Measurements from ENCODE around the gene STYX.
"Not testable (repeated sequence)": the region's sequence is repeated elsewhere in the genome, so short reads cannot be mapped to it uniquely, and the experiment has no call there.

The STYX gene

DNA sequence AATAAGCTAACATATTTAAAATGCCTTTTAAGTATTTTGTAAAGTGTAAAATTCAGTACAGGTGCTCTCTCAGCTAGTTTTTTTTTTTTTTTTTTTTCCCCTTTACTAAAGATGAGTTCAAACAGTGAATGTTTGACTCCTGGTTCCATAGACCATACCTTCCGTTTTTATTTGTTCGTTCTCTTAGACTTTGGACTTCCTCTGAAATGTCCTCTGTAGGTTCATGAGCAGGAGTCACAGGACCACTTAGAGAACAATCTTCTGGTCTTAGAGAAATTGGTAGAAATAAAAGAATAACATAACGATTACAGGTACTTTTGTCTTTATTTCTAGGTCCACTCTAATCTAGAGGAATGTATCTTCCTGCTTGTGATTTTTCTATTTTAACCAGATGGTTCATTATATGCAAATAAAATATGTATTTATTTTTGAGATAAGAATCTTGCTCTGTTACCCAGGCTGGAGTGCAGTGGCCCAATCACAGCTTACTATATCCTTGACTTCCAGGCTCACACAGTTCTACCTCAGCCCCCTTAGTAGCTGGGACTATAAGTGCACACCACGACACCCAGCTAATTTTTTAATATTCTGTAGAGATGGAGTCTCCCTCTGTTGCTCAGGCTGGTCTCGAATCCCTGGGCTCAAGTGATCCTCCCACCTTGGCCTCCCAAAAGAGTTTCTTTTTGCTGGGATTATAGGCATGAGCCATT, 25.8 kb downstream of the STYX start:
- ATAC-seq = no peak

DNA sequence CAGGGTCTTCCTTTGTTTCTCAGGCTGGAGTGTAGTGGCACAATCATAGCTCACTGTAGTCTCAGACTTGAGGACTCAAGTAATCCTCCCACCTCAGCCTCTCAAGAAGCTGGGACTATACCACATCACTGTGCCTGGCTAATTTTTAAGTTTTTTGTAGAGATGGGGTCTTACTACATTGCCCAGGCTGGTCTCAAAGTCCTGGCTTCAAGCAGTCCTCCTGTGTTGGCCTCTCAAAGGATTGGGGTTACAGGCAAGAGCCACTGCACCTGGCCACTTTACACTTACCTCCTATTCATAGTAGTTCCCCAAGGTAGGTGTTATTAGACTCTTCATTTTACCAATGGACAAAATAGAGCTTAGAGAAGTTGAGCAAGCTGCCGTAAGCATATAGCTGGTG, 29.2 kb downstream of the STYX start:
- Mint-ChIP-seq H3K4me3 (no peak overlapping the region), H3K27ac (no peak overlapping the region), H3K4me1 (peaks cover 13% of the 10 kb centered on the region), H3K9me3 (no peaks in the 10 kb centered on the region), H3K27me3 (no peaks in the 10 kb centered on the region)
- ATAC-seq (no peak), DNase-seq (no peak)

More for the DNA sequence above, 25.8 kb downstream of the STYX start:
- no peaks in the 10 kb centered on the region for H3K4me1 Mint-ChIP-seq
- H3K27me3 Mint-ChIP-seq = no peaks in the 10 kb centered on the region
- H3K4me3 Mint-ChIP-seq = no peak overlapping the region
- H3K9me3 Mint-ChIP-seq = no peaks in the 10 kb centered on the region
- no peak for DNase-seq
- no peak overlapping the region for H3K27ac Mint-ChIP-seq

DNA sequence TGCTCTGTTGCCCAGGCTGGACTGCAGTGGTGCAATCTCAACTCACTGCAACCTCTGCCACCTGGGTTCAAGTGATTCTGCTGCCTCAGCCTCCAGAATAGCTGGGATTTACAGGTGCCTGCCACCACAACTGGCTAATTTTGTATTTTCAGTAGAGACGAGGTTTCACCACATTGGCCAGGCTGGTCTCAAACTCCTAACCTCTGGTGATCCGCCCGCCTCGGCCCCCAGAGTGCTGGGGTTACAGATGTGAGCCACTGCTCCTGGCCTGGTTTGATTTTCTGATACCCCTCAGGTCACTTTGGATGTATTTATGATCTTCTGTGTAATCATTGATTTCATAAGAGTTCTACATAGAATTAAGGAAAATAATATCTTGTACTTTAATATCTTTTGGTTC, 33.0 kb downstream of the STYX start:
- not testable (repeated sequence) for H3K27me3 Mint-ChIP-seq, H3K4me3 Mint-ChIP-seq, ATAC-seq, H3K27ac Mint-ChIP-seq, DNase-seq, H3K9me3 Mint-ChIP-seq
- peaks cover 23% of the 10 kb centered on the region for H3K4me1 Mint-ChIP-seq

DNA sequence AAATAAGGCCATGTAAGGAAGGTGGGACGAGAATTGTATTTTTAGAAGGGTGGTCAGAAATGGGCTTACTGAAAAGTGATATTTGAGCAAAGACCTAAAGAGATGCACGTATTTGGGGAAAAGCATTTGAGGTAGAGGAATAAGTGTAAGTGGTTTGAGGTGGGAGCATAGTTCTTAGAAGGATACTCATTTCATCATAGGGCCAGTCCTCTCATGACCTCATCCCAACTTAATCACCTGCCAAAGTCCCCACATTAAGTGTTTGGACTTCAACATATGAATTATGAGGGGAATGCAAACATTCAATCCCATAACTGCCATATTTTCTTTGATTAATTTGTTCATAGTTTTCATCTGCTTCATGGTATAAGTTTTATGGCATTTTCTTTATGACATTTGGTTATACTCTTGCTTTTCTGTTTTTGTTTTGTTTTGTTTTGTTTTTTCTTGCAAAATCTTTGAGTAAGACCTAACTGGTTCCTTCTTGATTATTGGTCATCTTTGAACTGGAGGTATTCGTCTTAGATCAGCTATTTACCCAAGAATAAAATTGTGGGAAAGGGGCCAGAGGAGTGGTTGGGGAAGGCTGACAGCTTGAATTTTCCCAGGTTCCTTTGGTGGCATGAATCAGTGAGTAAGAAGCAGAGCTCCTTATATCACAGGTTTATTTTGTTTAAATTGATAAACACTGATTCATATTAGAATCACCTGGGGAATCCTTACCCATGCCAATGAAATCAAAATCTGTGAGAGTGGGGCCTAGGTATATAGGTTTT, 37.3 kb downstream of the STYX start:
- DNase-seq = no peak
- H3K4me3 Mint-ChIP-seq = no peak overlapping the region
- H3K9me3 Mint-ChIP-seq = no peaks in the 10 kb centered on the region
- peaks cover 33% of the 10 kb centered on the region for H3K4me1 Mint-ChIP-seq
- no peaks in the 10 kb centered on the region for H3K27me3 Mint-ChIP-seq
- ATAC-seq = no peak
- no peak overlapping the region for H3K27ac Mint-ChIP-seq

DNA sequence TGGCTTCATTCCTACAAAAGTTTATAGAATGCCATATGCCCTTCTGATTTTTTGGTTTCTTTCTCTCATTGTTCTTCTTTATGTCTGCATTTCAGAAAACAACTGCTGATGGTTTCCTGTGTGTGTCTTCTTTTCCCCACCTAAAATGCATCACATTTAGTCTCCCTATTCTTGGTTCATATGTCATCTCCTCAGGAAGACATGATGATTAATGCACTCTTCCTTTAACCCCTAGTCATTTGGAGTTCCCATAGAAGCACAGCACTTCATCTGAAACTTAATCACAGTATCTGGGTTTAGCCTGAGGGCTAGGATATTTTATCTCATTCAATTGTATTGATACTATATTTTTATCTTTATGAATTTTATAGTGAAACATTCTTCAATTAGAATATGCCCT, 39.9 kb downstream of the STYX start:
- peak overlapping the region in 1 of 2 donors; percentile 70 for H3K27ac Mint-ChIP-seq

DNA sequence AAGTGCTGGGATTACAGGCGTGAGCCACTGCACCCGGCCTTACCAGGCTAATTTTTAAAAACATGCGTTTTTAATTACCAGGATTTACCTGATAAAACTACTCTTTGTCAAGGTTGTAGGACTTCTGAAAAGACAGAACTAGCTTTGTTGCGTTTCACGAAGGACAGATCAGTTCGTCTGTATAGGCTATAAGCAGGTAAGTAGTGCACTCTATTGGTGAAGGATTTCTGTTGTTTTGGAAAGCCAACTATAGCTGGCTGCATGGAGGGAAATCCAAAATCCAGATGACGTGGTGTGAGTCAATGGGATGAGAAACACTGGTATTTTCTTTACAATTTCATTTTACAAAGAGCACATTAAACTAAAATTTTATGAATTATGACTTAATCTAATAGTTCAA, 46.9 kb downstream of the STYX start:
- Mint-ChIP-seq H3K9me3 (no peaks in the 10 kb centered on the region), H3K27me3 (no peaks in the 10 kb centered on the region), H3K4me3 (no peak overlapping the region), H3K27ac (peak overlapping the region in 1 of 2 donors; percentile 54), H3K4me1 (no peaks in the 10 kb centered on the region)
- ATAC-seq (no peak), DNase-seq (no peak)

More for the DNA sequence above, 39.9 kb downstream of the STYX start:
- DNase-seq (no peak), ATAC-seq (no peak)
- Mint-ChIP-seq H3K9me3 (no peaks in the 10 kb centered on the region), H3K27me3 (no peaks in the 10 kb centered on the region), H3K4me3 (no peak overlapping the region), H3K4me1 (peaks cover 20% of the 10 kb centered on the region)

DNA sequence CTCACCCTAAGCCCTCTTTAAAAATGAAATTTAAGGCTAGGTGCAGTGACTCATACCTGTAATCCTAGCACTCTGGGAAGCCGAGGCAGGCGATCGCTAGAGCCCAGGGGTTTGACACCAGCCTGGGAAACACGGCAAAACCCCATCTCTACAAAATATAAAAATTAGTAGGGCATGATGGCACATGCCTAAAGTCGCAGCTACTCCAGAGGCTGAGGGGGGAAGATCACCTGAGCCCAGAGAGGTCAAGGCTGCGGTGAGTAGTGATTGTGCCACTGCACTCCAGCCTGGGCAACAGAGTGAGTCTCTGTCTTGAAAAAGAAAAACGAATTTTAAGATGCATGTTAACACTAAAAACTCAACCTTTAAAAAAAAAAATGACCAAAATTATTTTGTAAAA, 48.7 kb downstream of the STYX start:
- DNase-seq = no peak
- Mint-ChIP-seq H3K27me3 (no peaks in the 10 kb centered on the region), H3K4me3 (no peak overlapping the region), H3K4me1 (no peaks in the 10 kb centered on the region), H3K9me3 (no peaks in the 10 kb centered on the region), H3K27ac (no peak overlapping the region)
- no peak for ATAC-seq

DNA sequence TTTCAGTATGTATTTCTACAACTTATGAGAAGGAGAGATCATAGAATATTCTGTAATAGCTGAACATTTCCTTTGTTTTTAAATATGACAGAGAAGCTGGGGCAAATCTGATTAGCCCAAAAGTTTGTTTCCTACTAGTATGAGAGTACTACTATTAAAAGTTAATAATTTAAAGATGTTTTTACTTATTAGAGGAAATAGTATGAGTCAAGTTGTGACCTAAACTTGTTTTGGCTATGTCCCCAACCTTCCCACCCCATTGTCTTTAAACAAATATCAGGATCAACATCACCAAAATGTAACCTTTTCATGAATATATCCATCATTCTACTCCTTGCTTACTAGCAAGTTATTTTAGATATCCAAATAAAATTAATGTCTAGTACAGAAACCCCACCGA, 50.9 kb downstream of the STYX start:
- ATAC-seq = no peak
- H3K27me3 Mint-ChIP-seq = no peaks in the 10 kb centered on the region

DNA sequence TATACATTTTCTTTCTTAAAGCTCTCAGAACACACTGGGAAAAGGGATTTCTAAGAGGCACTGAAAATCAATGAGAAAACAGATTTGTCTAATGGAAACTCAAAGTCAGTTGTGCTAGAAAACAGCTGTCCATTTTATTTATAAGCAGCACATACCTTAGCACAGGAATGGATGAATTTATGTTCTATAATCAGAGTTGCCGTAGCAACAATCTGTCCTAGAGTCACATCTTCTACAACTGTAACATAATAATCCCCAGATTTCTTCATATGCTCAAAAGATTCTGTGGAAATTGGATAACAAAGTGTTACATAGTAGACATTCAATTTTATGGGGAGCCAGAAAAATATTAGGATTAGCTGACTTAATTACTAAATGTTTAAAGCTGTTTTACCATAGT, 51.7 kb downstream of the STYX start:
- no peak overlapping the region for H3K4me3 Mint-ChIP-seq
- H3K27ac Mint-ChIP-seq = no peak overlapping the region
- DNase-seq (no peak), ATAC-seq (no peak)
- no peaks in the 10 kb centered on the region for H3K4me1 Mint-ChIP-seq
- no peaks in the 10 kb centered on the region for H3K9me3 Mint-ChIP-seq
- no peaks in the 10 kb centered on the region for H3K27me3 Mint-ChIP-seq

More for the DNA sequence above, 50.9 kb downstream of the STYX start:
- Mint-ChIP-seq H3K27ac (no peak overlapping the region), H3K4me1 (no peaks in the 10 kb centered on the region), H3K4me3 (no peak overlapping the region), H3K9me3 (no peaks in the 10 kb centered on the region)
- DNase-seq = no peak

DNA sequence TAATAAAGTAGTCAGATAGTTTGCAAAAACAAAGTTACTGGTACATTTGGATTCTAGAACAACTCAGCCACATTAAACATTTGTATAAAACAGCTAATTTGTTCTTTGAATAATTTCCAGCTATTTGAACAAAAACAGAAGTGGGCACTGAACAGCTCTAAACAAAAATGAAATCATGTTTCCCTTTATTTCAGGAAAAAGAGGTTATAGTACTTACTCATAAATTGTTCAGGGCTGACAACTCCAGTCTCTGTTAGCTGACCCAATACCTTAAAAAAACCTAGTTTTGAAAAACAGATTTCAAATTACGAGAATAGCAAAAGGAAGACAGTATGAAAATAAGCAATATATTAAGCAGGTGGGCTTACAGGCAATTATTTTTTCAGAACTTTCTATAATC, 53.2 kb downstream of the STYX start:
- Mint-ChIP-seq H3K4me3 (no peak overlapping the region), H3K9me3 (no peaks in the 10 kb centered on the region)

DNA sequence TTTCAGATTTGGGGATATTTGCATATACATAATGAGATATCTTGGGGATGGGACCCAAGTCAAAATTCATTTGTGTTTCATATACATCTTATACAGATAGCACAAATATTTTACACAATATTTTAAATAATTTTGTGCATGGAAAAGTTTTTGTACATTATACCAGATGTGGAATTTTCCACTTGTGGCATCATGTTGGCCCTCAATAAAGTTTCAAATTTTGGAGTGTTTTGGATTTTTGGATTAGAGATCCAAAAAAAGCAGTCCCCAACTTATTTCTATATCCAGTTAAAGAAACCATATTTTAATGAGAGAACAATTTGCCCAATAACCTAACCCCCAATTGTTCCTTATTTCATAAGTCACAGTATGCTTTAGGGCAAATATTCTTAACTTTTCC, 56.9 kb downstream of the STYX start:
- DNase-seq = no peak
- Mint-ChIP-seq H3K27me3 (no peaks in the 10 kb centered on the region), H3K9me3 (no peaks in the 10 kb centered on the region), H3K27ac (no peak overlapping the region), H3K4me3 (no peak overlapping the region), H3K4me1 (peaks cover 35% of the 10 kb centered on the region)
- no peak for ATAC-seq

More for the DNA sequence above, 53.2 kb downstream of the STYX start:
- Mint-ChIP-seq H3K27ac (no peak overlapping the region), H3K4me1 (peaks cover 4% of the 10 kb centered on the region), H3K27me3 (no peaks in the 10 kb centered on the region)
- ATAC-seq = no peak
- DNase-seq = no peak

DNA sequence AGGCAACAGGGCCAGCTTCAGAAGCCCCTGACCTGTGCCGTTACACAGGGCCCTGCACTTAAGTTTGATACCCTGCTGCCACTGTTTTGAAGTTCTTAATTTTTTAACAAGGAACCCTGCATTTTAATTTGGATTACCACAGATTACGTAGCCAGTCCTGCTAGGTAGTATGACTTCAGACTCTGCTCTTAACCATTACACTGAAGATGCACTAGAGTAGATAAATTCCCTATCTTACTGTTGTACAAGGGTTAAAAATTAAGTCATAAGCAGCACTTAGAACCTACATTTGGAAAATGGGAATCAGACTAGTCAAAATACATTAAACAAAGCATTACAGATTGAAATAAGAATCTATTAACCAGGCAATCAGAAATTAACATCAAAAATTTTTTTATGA, 59.2 kb downstream of the STYX start:
- Mint-ChIP-seq H3K4me3 (peak overlapping the region; percentile 60 to 71), H3K27me3 (no peaks in the 10 kb centered on the region), H3K27ac (no peak overlapping the region), H3K4me1 (peaks cover 39% of the 10 kb centered on the region), H3K9me3 (no peaks in the 10 kb centered on the region)
- ATAC-seq (no peak), DNase-seq (no peak)

DNA sequence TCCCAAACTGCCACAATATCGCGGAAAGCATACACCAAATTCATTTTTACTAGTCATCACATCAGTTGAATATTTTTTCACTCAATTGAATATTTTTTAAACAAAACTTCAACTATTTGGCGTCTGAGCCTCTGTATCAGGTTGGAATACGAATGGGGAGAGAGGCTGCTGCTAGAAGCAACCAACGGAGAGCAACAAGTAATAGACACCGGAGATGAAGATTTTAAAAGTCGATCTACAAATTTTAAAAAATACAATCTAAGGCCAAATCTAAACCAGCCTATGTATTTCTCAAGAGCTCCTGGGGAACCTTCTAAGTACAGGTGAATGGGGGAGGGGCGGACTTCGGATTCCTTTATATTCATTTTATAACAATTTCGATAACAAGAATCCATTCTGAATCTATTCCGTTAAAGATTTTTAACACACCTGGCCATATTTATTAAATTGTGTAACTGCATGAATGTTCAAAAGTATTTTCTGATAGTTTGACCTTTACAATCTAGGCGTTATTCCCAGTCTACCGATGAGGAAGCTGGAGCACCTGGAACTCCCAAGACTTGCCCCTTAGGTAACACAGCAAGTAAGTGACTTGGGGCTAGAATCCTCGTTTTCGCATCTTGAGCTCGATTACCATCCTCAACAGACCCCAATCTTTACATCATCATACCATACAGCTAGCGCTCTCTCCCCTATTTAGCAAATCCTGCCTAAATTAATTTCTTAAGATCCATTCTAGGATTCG, 60.2 kb downstream of the STYX start:
- DNase-seq = no peak
- Mint-ChIP-seq H3K4me1 (peaks cover 39% of the 10 kb centered on the region), H3K4me3 (peak overlapping the region; percentile 97), H3K27ac (peak overlapping the region in 1 of 2 donors; percentile 88), H3K27me3 (no peaks in the 10 kb centered on the region), H3K9me3 (no peaks in the 10 kb centered on the region)
- no peak for ATAC-seq

DNA sequence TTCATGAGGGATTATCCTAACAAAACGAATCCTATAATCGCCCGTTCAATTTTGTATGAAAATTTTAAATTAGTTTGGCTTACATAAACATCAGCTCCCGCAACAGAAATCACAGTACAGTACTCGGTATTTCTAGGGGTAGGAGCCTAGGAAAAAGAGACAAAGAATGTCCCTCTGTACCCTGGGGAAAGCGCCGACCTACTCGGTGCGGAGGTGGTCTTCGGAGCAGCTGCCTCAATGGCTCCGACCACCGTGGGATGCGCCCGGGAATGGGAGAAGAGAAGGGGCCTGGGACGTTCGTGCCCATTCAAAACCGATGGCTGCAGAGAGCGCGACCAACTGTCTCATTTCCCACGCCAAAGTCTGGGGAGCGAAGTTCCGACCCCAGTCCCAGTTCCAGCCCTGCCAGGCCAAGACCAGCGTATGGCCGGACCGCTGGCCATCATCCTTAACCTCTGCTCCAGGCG, 60.8 kb downstream of the STYX start:
- Mint-ChIP-seq H3K4me1 (peaks cover 39% of the 10 kb centered on the region), H3K9me3 (no peaks in the 10 kb centered on the region), H3K27me3 (no peaks in the 10 kb centered on the region), H3K27ac (peak overlapping the region; percentile 79 to 88), H3K4me3 (peak overlapping the region; percentile 97)
- DNase-seq (no peak), ATAC-seq (peak; percentile 0)

DNA sequence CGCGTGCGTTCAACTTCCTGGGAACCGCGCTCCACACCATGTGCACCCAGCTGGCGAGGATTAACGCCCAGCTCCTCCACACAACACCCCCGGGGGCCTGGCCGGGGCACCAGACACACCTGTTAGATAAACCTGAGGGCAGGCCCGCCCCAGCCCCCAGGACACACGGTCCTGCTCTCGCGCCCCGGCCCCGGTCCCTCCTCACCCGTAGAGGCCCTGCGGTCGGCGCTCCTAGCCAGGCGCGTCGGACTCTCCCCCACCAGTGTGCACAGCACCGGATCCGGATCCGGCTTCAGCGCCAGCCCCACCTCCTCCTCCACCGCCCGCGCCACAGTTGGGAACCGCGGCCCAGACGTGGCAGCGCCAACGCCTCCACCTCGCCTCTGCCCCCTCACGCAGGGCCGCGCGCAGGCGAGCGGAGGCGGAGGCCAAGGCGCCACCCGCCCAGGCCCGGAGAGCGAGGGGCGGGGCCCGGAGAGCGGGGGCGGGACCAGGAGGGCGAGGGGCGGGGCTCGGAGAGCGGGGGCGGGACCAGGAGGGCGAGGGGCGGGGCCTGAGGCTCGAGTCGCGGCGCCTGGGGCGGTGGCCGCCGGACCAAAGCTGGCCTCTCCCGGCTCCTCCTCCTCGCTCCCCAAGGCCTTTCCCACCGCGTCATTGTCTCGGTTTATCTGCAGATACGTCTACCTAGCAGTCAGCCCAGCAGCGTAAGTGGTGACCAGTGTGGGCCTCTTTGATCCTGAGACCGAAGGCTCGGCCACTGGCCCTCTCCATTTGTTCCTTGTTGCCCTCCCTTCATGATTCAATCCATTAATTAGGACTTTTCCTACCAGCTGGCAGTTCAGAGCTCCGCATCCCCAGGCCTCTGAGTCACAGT, 61.5 kb downstream of the STYX start, which contains the start of gene GNPNAT1:
Gene GNPNAT1, minus strand, starts transcription at position 385 of the 874 bp plus-strand sequence. CDS start 6,957 bp downstream, outside the sequence.
- Mint-ChIP-seq H3K27me3 (no peaks in the 10 kb centered on the region), H3K4me1 (peaks cover 39% of the 10 kb centered on the region), H3K4me3 (peak within 1 kb of the TSS; percentile 97), H3K27ac (peak within 1 kb of the TSS; percentile 88 to 96), H3K9me3 (no peaks in the 10 kb centered on the region)
- DNase-seq (peak; percentile 90 to 93), ATAC-seq (peak; percentile 99)

Data from stimulated activated naive CD8-positive, alpha-beta T cell treated with anti-CD3 and anti-CD28 coated beads, Interleukin-15, amount 100 ng/mL, for 72 hours (primary cell).